CD4-positive, CD25-positive, alpha-beta regulatory T cell (primary cell): ENCODE data around the gene RASAL2. TPM values are rescaled to one million over a fixed set of nuclear protein-coding genes. Genes with fewer than 3 reads are reported as not detected.

Experiments used
- ATAC-seq, 2 donors: fragments of 150-1000 bp; cut with Tn5 transposase; one replicate each; pipeline ENCODE4 v1.10.0; 2021; ENCODE audit warnings: low read depth in 2 of 2, moderate number of reproducible peaks in 2 of 2, moderate library complexity in 1 of 2
- DNase-seq, 3 donors: peaks; one replicate each; pipeline versions ENCODE4 v3.0.0 to v3.0.0-alpha.2; 2012 to 2022; ENCODE audit warnings: mixed read lengths in 1 of 3
- H3K27ac ChIP-seq: one replicate; pipeline ENCODE4 v1.7.0; 2013; ENCODE audit warnings: mild to moderate bottlenecking, low read length; ENCODE audit not compliant: insufficient read depth, poor library complexity, severe bottlenecking
- H3K27me3 ChIP-seq: one replicate; pipeline ENCODE4 v1.7.0; 2013; ENCODE audit warnings: low read length; ENCODE audit not compliant: control insufficient read depth, insufficient read depth
- H3K36me3 ChIP-seq: one replicate; pipeline ENCODE4 v1.7.0; 2013; ENCODE audit warnings: mild to moderate bottlenecking, low read length, moderate library complexity; ENCODE audit not compliant: control insufficient read depth, insufficient read depth
- H3K4me1 ChIP-seq: 2 replicates; pipeline ENCODE4 v1.7.0; 2013; ENCODE audit warnings: mild to moderate bottlenecking, low read length; ENCODE audit not compliant: insufficient read depth, control insufficient read depth, poor library complexity, severe bottlenecking
- H3K4me3 ChIP-seq: one replicate; pipeline ENCODE4 v1.7.0; 2013; ENCODE audit warnings: low read depth, mild to moderate bottlenecking, low read length, moderate library complexity
- H3K9me3 ChIP-seq, 2 experiments: 1 replicate in 1 of 2; 2 replicates in 1 of 2; pipeline ENCODE4 v1.7.0; 2013; ENCODE audit warnings: low read length in 2 of 2, mild to moderate bottlenecking in 1 of 2, moderate library complexity in 1 of 2; ENCODE audit not compliant: control insufficient read depth in 2 of 2
- H3K27ac Mint-ChIP-seq, 3 donors: one replicate each; pipeline ENCODE4 v1.8.0; 2020 to 2022; ENCODE audit warnings: mild to moderate bottlenecking in 3 of 3, mixed read lengths in 3 of 3, moderate library complexity in 2 of 3
- H3K27me3 Mint-ChIP-seq: one replicate; pipeline ENCODE4 v1.8.0; 2022; ENCODE audit warnings: mild to moderate bottlenecking, mixed read lengths
- H3K36me3 Mint-ChIP-seq: one replicate; pipeline ENCODE4 v1.8.0; 2020; ENCODE audit warnings: mixed read lengths
- H3K4me1 Mint-ChIP-seq, 4 donors: one replicate each; pipeline ENCODE4 v1.8.0; 2020 to 2022; ENCODE audit warnings: mixed read lengths in 4 of 4, mild to moderate bottlenecking in 1 of 4
- H3K4me3 Mint-ChIP-seq, 4 donors: one replicate each; pipeline ENCODE4 v1.8.0; 2020 to 2022; ENCODE audit warnings: mild to moderate bottlenecking in 4 of 4, mixed read lengths in 4 of 4, moderate library complexity in 3 of 4
- H3K9me3 Mint-ChIP-seq, 7 donors: one replicate each; pipeline ENCODE4 v1.8.0; 2020 to 2022; ENCODE audit warnings: mixed read lengths in 7 of 7, mild to moderate bottlenecking in 3 of 7, moderate library complexity in 2 of 7
- polyA plus RNA-seq, 4 donors: library from polyadenylated mRNA; unstranded; fragments of 300-500 nt; fragmentation: Illumina TruSeq; gene quantifications; one replicate each; pipeline ENCODE4 v1.2.3, GENCODE V29; 2021
- total RNA-seq: library from RNA; stranded (reverse); gene quantifications from one replicate; pipeline ENCODE4 v1.2.3, GENCODE V29; 2022

Gene RASAL2
- total and polyA plus RNA-seq, 5 donors from 2014 or later = not detected

DNA sequence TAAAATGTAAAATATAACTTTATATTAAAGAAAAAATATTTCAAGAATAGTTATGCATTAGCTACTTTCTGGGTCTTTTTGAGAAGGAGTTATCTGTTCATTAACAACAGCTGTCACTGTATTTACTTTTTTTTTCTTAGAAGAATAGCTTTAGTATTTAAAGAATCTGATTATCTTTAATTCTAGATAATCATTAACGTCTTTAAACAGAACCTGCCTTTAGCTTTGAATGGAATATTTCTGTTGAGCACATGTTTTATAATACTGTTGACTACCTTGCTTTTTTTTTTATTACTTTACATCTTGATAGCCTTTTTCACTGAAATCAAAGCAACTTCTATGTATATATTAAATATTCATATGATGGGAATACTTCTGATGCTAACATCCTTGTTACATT, 270.9 kb downstream of the RASAL2 start:
- Histone ChIP-seq H3K36me3 (no peaks in the 10 kb centered on the region), H3K4me3 (no peak overlapping the region), H3K27ac (no peak overlapping the region), H3K27me3 (no peaks in the 10 kb centered on the region), H3K9me3 (no peaks in the 10 kb centered on the region), H3K4me1 (no peaks in the 10 kb centered on the region)
- Mint-ChIP-seq H3K4me1 (no peaks in the 10 kb centered on the region), H3K9me3 (peaks cover 0 to 2% (median 0%) of the 10 kb centered on the region in 7 donors), H3K36me3 (no peaks in the 10 kb centered on the region), H3K27me3 (no peaks in the 10 kb centered on the region), H3K27ac (no peak overlapping the region), H3K4me3 (no peak overlapping the region)
- no peak for DNase-seq
- ATAC-seq = no peak

DNA sequence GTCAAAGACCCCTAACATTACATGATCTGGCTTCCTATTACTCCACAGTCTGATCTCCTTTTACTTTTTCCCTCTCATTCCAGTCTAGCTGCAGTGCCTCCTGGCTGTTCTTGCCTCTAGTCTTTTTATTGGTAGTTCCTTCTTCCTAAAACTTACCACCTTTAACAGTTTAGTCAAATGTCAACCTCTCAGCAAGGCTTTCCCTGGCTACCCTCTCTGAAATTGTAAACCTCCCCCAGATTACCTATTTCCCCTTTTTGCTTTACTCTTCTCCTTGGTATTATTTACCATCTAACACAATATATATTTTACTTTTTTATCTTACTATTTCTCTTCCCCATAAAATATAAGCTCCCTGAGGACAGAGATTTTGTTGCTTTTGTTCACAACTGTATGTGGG, 273.2 kb downstream of the RASAL2 start:
- Mint-ChIP-seq H3K27ac (no peak overlapping the region), H3K27me3 (no peaks in the 10 kb centered on the region), H3K36me3 (no peaks in the 10 kb centered on the region), H3K9me3 (peaks cover 0 to 2% (median 0%) of the 10 kb centered on the region in 7 donors), H3K4me3 (no peak overlapping the region), H3K4me1 (no peaks in the 10 kb centered on the region)
- ATAC-seq (no peak), DNase-seq (no peak)
- no peak overlapping the region for H3K27ac ChIP-seq
- no peaks in the 10 kb centered on the region for H3K9me3 ChIP-seq
- H3K27me3 ChIP-seq = no peaks in the 10 kb centered on the region
- H3K36me3 ChIP-seq = no peaks in the 10 kb centered on the region
- no peaks in the 10 kb centered on the region for H3K4me1 ChIP-seq
- H3K4me3 ChIP-seq = no peak overlapping the region

DNA sequence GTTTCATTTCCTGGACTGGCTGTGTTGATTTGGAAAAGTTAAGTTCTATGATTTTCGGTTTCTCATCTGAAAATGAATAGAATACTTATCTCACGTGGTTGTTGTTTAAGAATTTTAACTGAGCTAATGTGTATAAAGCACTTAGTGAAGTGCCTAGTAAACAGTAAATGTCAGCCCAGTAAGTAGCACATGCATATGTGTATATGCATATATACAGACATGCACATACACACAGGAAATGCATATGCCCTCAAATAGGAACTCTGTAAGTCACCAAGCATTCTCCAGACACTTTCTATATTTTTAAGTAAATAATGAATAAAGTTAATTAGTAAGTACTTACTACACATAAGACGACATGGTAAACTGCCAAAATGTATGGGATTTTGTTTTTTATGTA, 274.3 kb downstream of the RASAL2 start:
- Histone ChIP-seq H3K4me1 (no peaks in the 10 kb centered on the region), H3K27ac (no peak overlapping the region), H3K27me3 (no peaks in the 10 kb centered on the region), H3K4me3 (no peak overlapping the region), H3K9me3 (no peaks in the 10 kb centered on the region), H3K36me3 (no peaks in the 10 kb centered on the region)
- no peak overlapping the region for H3K4me3 Mint-ChIP-seq
- peaks cover 0 to 1% (median 0%) of the 10 kb centered on the region in 7 donors for H3K9me3 Mint-ChIP-seq
- no peaks in the 10 kb centered on the region for H3K4me1 Mint-ChIP-seq
- no peak overlapping the region for H3K27ac Mint-ChIP-seq
- no peak for ATAC-seq
- no peak for DNase-seq
- H3K36me3 Mint-ChIP-seq = no peaks in the 10 kb centered on the region
- no peaks in the 10 kb centered on the region for H3K27me3 Mint-ChIP-seq

DNA sequence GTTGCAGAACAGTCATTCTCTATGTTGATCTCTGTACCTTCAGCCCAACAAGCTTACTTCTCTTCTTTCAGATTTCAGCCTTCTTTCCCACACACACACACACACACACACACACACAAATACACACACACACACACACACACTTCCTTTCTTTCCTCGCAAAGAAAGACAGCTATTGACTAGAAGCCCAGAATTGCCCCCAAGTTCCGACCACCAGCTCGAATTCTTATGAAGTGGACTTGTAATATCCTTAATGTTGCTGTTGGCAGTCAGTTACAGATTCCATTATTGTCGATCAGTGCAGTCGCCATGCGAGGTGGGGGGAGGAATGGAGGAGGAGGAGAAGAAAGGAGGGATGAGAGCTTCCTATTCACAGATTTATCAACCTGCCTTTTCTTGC, 277.3 kb downstream of the RASAL2 start:
- no peaks in the 10 kb centered on the region for H3K36me3 Mint-ChIP-seq
- ATAC-seq = no peak
- no peak overlapping the region for H3K4me3 ChIP-seq

DNA sequence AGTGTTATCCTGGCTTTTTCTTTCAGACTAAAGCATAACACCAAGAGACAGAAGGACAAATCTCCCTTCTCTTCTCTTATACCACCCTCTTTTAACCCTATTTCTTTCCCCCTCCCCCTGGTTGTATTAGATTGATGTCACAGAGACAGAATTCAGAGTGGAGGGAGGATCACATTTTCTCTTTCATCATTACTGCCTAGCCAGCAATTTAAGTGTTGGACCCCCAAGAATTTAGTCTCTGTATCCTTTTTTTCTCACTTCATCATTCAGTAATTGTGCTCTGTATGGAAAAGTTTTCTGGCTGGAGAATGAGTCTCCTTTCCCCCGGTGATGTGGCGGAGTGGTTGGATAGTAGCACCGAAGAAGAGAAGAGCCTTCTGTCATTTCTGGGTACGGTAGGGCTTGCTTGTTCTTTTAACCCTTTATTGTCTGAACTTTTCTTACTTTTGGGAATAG, 278.1 kb downstream of the RASAL2 start:
- Mint-ChIP-seq H3K9me3 (peaks cover 0 to 1% (median 0%) of the 10 kb centered on the region in 7 donors), H3K36me3 (no peaks in the 10 kb centered on the region), H3K27me3 (no peaks in the 10 kb centered on the region), H3K4me3 (no peak overlapping the region), H3K27ac (no peak overlapping the region), H3K4me1 (no peaks in the 10 kb centered on the region)
- Histone ChIP-seq H3K4me1 (no peaks in the 10 kb centered on the region), H3K9me3 (no peaks in the 10 kb centered on the region), H3K4me3 (no peak overlapping the region), H3K27me3 (no peaks in the 10 kb centered on the region), H3K36me3 (no peaks in the 10 kb centered on the region), H3K27ac (no peak overlapping the region)
- ATAC-seq (no peak), DNase-seq (no peak)

More for the DNA sequence above, 277.3 kb downstream of the RASAL2 start:
- H3K4me1 ChIP-seq = no peaks in the 10 kb centered on the region
- no peak overlapping the region for H3K27ac Mint-ChIP-seq
- H3K27me3 Mint-ChIP-seq = no peaks in the 10 kb centered on the region
- no peaks in the 10 kb centered on the region for H3K4me1 Mint-ChIP-seq
- no peak overlapping the region for H3K4me3 Mint-ChIP-seq
- H3K27me3 ChIP-seq = no peaks in the 10 kb centered on the region
- no peaks in the 10 kb centered on the region for H3K9me3 ChIP-seq
- H3K36me3 ChIP-seq = no peaks in the 10 kb centered on the region
- no peak overlapping the region for H3K27ac ChIP-seq
- H3K9me3 Mint-ChIP-seq = peaks cover 0 to 1% (median 0%) of the 10 kb centered on the region in 7 donors
- no peak for DNase-seq

DNA sequence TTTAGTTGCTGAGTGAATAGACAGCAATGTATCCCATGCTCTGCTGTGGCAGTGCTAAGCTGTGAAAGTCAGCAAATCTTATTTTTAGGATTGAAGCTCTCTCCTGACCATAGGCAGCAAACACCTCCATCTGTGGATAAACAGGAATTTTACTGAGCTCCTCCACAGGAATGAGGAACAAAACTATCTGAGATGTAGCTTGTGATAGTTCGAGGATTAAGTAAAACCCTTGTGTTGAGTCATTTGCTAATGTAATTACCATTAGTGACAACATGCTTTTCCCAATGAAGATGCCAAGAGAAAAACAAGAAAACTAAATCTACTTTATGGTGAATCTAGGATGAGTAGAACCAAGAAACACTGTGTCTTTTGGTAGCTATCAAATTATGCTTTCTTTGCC, 280.1 kb downstream of the RASAL2 start:
- Histone ChIP-seq H3K4me3 (no peak overlapping the region), H3K4me1 (no peaks in the 10 kb centered on the region), H3K27ac (no peak overlapping the region), H3K36me3 (no peaks in the 10 kb centered on the region), H3K9me3 (no peaks in the 10 kb centered on the region), H3K27me3 (no peaks in the 10 kb centered on the region)
- no peaks in the 10 kb centered on the region for H3K36me3 Mint-ChIP-seq
- H3K27me3 Mint-ChIP-seq = no peaks in the 10 kb centered on the region
- H3K4me3 Mint-ChIP-seq = no peak overlapping the region
- ATAC-seq (no peak), DNase-seq (no peak)
- no peak overlapping the region for H3K27ac Mint-ChIP-seq
- no peaks in the 10 kb centered on the region for H3K4me1 Mint-ChIP-seq
- H3K9me3 Mint-ChIP-seq = no peaks in the 10 kb centered on the region

DNA sequence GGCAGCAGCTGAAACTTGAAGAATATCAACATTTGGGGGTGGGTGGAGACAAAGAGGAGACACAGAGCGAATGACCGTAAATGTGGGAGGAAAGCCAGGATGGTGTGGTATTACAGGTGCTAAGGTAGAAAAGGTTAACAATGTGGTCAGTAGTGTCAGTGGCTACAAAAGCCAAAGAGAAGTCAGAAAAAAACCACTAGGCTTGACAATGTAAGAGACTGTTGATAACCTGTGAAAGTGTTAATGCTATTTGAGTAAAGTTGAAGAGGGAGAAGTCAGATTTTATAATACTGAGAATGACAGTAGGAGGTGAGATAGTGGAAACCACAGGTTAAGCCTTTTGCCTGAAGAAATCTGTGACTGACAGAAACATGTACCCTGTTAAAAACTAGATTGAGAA, 282.1 kb downstream of the RASAL2 start:
- no peak overlapping the region for H3K27ac Mint-ChIP-seq
- H3K27me3 Mint-ChIP-seq = no peaks in the 10 kb centered on the region
- no peaks in the 10 kb centered on the region for H3K27me3 ChIP-seq
- no peaks in the 10 kb centered on the region for H3K4me1 Mint-ChIP-seq
- ATAC-seq = no peak
- H3K36me3 Mint-ChIP-seq = no peaks in the 10 kb centered on the region
- H3K9me3 Mint-ChIP-seq = no peaks in the 10 kb centered on the region
- DNase-seq = no peak
- no peak overlapping the region for H3K4me3 Mint-ChIP-seq
- H3K36me3 ChIP-seq = no peaks in the 10 kb centered on the region
- no peak overlapping the region for H3K27ac ChIP-seq
- no peaks in the 10 kb centered on the region for H3K4me1 ChIP-seq
- H3K9me3 ChIP-seq = no peaks in the 10 kb centered on the region
- H3K4me3 ChIP-seq = no peak overlapping the region

DNA sequence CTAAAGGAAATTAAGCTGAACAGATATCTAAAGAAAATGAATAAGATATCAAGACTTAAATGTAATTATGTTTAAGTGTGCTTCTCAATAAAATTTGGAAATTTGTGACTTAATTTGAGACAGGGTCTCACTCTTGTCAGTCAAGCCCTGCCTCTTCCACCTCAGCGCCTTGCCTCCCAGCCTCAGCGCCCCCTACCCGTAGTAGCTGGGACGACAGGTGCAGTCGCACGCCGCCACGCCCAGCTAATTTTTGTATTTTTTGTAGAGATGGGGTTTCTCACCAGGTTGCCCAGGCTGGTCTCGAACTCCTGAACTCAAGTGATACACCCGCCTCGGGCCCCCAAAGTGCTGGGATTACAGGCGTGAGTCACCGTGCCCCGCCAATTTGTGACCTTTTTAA, 285.9 kb downstream of the RASAL2 start:
- no peaks in the 10 kb centered on the region for H3K9me3 ChIP-seq
- Mint-ChIP-seq H3K4me1 (no peaks in the 10 kb centered on the region), H3K27me3 (no peaks in the 10 kb centered on the region), H3K27ac (no peak overlapping the region), H3K4me3 (no peak overlapping the region), H3K9me3 (no peaks in the 10 kb centered on the region), H3K36me3 (no peaks in the 10 kb centered on the region)
- no peaks in the 10 kb centered on the region for H3K36me3 ChIP-seq
- DNase-seq (no peak), ATAC-seq (no peak)
- no peak overlapping the region for H3K27ac ChIP-seq
- no peak overlapping the region for H3K4me3 ChIP-seq
- no peaks in the 10 kb centered on the region for H3K27me3 ChIP-seq
- H3K4me1 ChIP-seq = no peaks in the 10 kb centered on the region
